ENCODE results near the gene ZFPM1.

ZFPM1 gene

GRCh38 chr16:88500255-88500661, 47.2 kb downstream of the ZFPM1 start:
- H3K4ac ChIP-seq (ENCODE audit: low read length): no peak overlapping the region
- H3K23ac ChIP-seq (ENCODE audit: low read depth, low read length, poor library complexity): no peak overlapping the region
- no peak overlapping the region for H4K91ac ChIP-seq (ENCODE audit: low read depth, low read length, poor library complexity)
- H2AFZ ChIP-seq (ENCODE audit: low read length): no peak overlapping the region
- H3K27me3 ChIP-seq (ENCODE audit: control insufficient read depth in 3 of 3, insufficient read depth in 3 of 3, low read depth in 1 of 3, low read length in 3 of 3): no peaks in the 10 kb centered on the region
- H3K36me3 ChIP-seq (replicated peaks in 1 of 2; ENCODE audit: control insufficient read depth in 2 of 2, insufficient read depth in 2 of 2, low read length in 2 of 2): no peaks in the 10 kb centered on the region
- H3K4me3 ChIP-seq (ENCODE audit: low read length in 2 of 2): no peak overlapping the region
- H3K18ac ChIP-seq (ENCODE audit: low read length): peak overlapping the region; percentile 80
- DNase-seq (ENCODE audit: low spot score): no peak
- no peak overlapping the region for H2AK5ac ChIP-seq (ENCODE audit: low read depth, low read length)
- H3K79me1 ChIP-seq (ENCODE audit: low read depth, low read length): peaks cover 2% of the 10 kb centered on the region
- H3K9me3 ChIP-seq (replicated peaks in 1 of 2; ENCODE audit: control insufficient read depth in 2 of 2, insufficient read depth in 1 of 2, low read depth in 1 of 2, low read length in 2 of 2): no peaks in the 10 kb centered on the region
- WGBS, 2 donors (ENCODE audit: extremely low coverage in 2 of 2, insufficient read length in 2 of 2, insufficient replicate concordance in 1 of 2): no CpG with 5 or more reads among the region's 17 CpGs
- no peak overlapping the region for H4K8ac ChIP-seq (ENCODE audit: low read depth, low read length)
- H2BK5ac ChIP-seq (ENCODE audit: low read length): peak overlapping the region; percentile 75
- no peak overlapping the region for H3K4me2 ChIP-seq (ENCODE audit: insufficient read depth, low read length, poor library complexity, severe bottlenecking)
- no peak overlapping the region for H2BK12ac ChIP-seq (ENCODE audit: low read length)
- no peak overlapping the region for H3K27ac ChIP-seq (replicated peaks; ENCODE audit: low read length)
- H3K4me1 ChIP-seq (ENCODE audit: control insufficient read depth in 2 of 2, insufficient read depth in 1 of 2, low read depth in 1 of 2, low read length in 2 of 2): no peaks in the 10 kb centered on the region
- H2BK15ac ChIP-seq (ENCODE audit: low read length): no peak overlapping the region
- no peak overlapping the region for H3K14ac ChIP-seq (ENCODE audit: low read length)
- H3K9ac ChIP-seq (ENCODE audit: low read depth, low read length, poor library complexity): no peak overlapping the region
- H2BK120ac ChIP-seq (ENCODE audit: low read depth, low read length): no peak overlapping the region

GRCh38 chr16:88502371-88502770, 49.3 kb downstream of the ZFPM1 start:
- Histone ChIP-seq H3K23ac (ENCODE audit: low read depth, low read length, poor library complexity) (peak overlapping the region; percentile 20), H4K91ac (ENCODE audit: low read depth, low read length, poor library complexity) (no peak overlapping the region), H3K4me3 (ENCODE audit: low read length in 2 of 2) (no peak overlapping the region), H3K14ac (ENCODE audit: low read length) (peak overlapping the region; percentile 21), H3K18ac (ENCODE audit: low read length) (no peak overlapping the region), H4K8ac (ENCODE audit: low read depth, low read length) (no peak overlapping the region), H3K4ac (ENCODE audit: low read length) (no peak overlapping the region), H2AFZ (ENCODE audit: low read length) (no peak overlapping the region), H3K79me1 (ENCODE audit: low read depth, low read length) (no peaks in the 10 kb centered on the region), H2BK120ac (ENCODE audit: low read depth, low read length) (no peak overlapping the region), H3K9me3 (replicated peaks in 1 of 2; ENCODE audit: control insufficient read depth in 2 of 2, insufficient read depth in 1 of 2, low read depth in 1 of 2, low read length in 2 of 2) (no peaks in the 10 kb centered on the region), H3K4me2 (ENCODE audit: insufficient read depth, low read length, poor library complexity, severe bottlenecking) (no peak overlapping the region), H2BK15ac (ENCODE audit: low read length) (no peak overlapping the region), H3K36me3 (replicated peaks in 1 of 2; ENCODE audit: control insufficient read depth in 2 of 2, insufficient read depth in 2 of 2, low read length in 2 of 2) (no peaks in the 10 kb centered on the region), H2BK12ac (ENCODE audit: low read length) (no peak overlapping the region), H3K27ac (replicated peaks; ENCODE audit: low read length) (no peak overlapping the region), H3K9ac (ENCODE audit: low read depth, low read length, poor library complexity) (no peak overlapping the region), H3K27me3 (ENCODE audit: control insufficient read depth in 3 of 3, insufficient read depth in 3 of 3, low read depth in 1 of 3, low read length in 3 of 3) (no peaks in the 10 kb centered on the region), H2AK5ac (ENCODE audit: low read depth, low read length) (no peak overlapping the region), H2BK5ac (ENCODE audit: low read length) (no peak overlapping the region), H3K4me1 (ENCODE audit: control insufficient read depth in 2 of 2, insufficient read depth in 1 of 2, low read depth in 1 of 2, low read length in 2 of 2) (no peaks in the 10 kb centered on the region)
- no peak for DNase-seq (ENCODE audit: low spot score)
- WGBS, 2 donors (ENCODE audit: extremely low coverage in 2 of 2, insufficient read length in 2 of 2, insufficient replicate concordance in 1 of 2): no CpG with 5 or more reads among the region's 15 CpGs

- Histone ChIP-seq H2BK120ac (ENCODE audit: low read depth, low read length) (no peak overlapping the region), H3K27ac (replicated peaks; ENCODE audit: low read length) (no peak overlapping the region), H4K8ac (ENCODE audit: low read depth, low read length) (no peak overlapping the region)
Measured at GRCh38 chr16:88502776-88503280, 49.7 kb downstream of the ZFPM1 start.

GRCh38 chr16:88503374-88503770, 50.3 kb downstream of the ZFPM1 start:
- H3K9ac ChIP-seq (ENCODE audit: low read depth, low read length, poor library complexity): no peak overlapping the region
- H4K91ac ChIP-seq (ENCODE audit: low read depth, low read length, poor library complexity): no peak overlapping the region
- no peaks in the 10 kb centered on the region for H3K79me1 ChIP-seq (ENCODE audit: low read depth, low read length)
- H3K27ac ChIP-seq (replicated peaks; ENCODE audit: low read length): no peak overlapping the region
- no peak for DNase-seq (ENCODE audit: low spot score)
- H3K18ac ChIP-seq (ENCODE audit: low read length): peak overlapping the region; percentile 28
- no CpG with 5 or more reads among the region's 10 CpGs for WGBS, 2 donors (ENCODE audit: extremely low coverage in 2 of 2, insufficient read length in 2 of 2, insufficient replicate concordance in 1 of 2)
- no peaks in the 10 kb centered on the region for H3K9me3 ChIP-seq (replicated peaks in 1 of 2; ENCODE audit: control insufficient read depth in 2 of 2, insufficient read depth in 1 of 2, low read depth in 1 of 2, low read length in 2 of 2)
- H2AK5ac ChIP-seq (ENCODE audit: low read depth, low read length): no peak overlapping the region
- no peak overlapping the region for H4K8ac ChIP-seq (ENCODE audit: low read depth, low read length)
- no peak overlapping the region for H2BK120ac ChIP-seq (ENCODE audit: low read depth, low read length)
- no peak overlapping the region for H2BK15ac ChIP-seq (ENCODE audit: low read length)
- H3K4me2 ChIP-seq (ENCODE audit: insufficient read depth, low read length, poor library complexity, severe bottlenecking): no peak overlapping the region
- H3K36me3 ChIP-seq (replicated peaks in 1 of 2; ENCODE audit: control insufficient read depth in 2 of 2, insufficient read depth in 2 of 2, low read length in 2 of 2): no peaks in the 10 kb centered on the region
- no peak overlapping the region for H3K4ac ChIP-seq (ENCODE audit: low read length)
- H3K27me3 ChIP-seq (ENCODE audit: control insufficient read depth in 3 of 3, insufficient read depth in 3 of 3, low read depth in 1 of 3, low read length in 3 of 3): no peaks in the 10 kb centered on the region
- H3K23ac ChIP-seq (ENCODE audit: low read depth, low read length, poor library complexity): no peak overlapping the region
- no peak overlapping the region for H3K14ac ChIP-seq (ENCODE audit: low read length)
- H3K4me1 ChIP-seq (ENCODE audit: control insufficient read depth in 2 of 2, insufficient read depth in 1 of 2, low read depth in 1 of 2, low read length in 2 of 2): peaks cover under 1% of the 10 kb centered on the region in 2 donors
- no peak overlapping the region for H2BK5ac ChIP-seq (ENCODE audit: low read length)
- H3K4me3 ChIP-seq (ENCODE audit: low read length in 2 of 2): no peak overlapping the region
- H2BK12ac ChIP-seq (ENCODE audit: low read length): no peak overlapping the region
- H2AFZ ChIP-seq (ENCODE audit: low read length): no peak overlapping the region

More at GRCh38 chr16:88502776-88503280, 49.7 kb downstream of the ZFPM1 start:
- Histone ChIP-seq H3K23ac (ENCODE audit: low read depth, low read length, poor library complexity) (no peak overlapping the region), H3K9ac (ENCODE audit: low read depth, low read length, poor library complexity) (no peak overlapping the region), H3K36me3 (replicated peaks in 1 of 2; ENCODE audit: control insufficient read depth in 2 of 2, insufficient read depth in 2 of 2, low read length in 2 of 2) (no peaks in the 10 kb centered on the region), H2BK15ac (ENCODE audit: low read length) (no peak overlapping the region), H2BK12ac (ENCODE audit: low read length) (no peak overlapping the region), H3K27me3 (ENCODE audit: control insufficient read depth in 3 of 3, insufficient read depth in 3 of 3, low read depth in 1 of 3, low read length in 3 of 3) (no peaks in the 10 kb centered on the region), H4K91ac (ENCODE audit: low read depth, low read length, poor library complexity) (no peak overlapping the region), H3K4me1 (ENCODE audit: control insufficient read depth in 2 of 2, insufficient read depth in 1 of 2, low read depth in 1 of 2, low read length in 2 of 2) (no peaks in the 10 kb centered on the region), H3K14ac (ENCODE audit: low read length) (no peak overlapping the region), H2BK5ac (ENCODE audit: low read length) (no peak overlapping the region), H3K4me3 (ENCODE audit: low read length in 2 of 2) (no peak overlapping the region), H3K4ac (ENCODE audit: low read length) (no peak overlapping the region), H3K79me1 (ENCODE audit: low read depth, low read length) (no peaks in the 10 kb centered on the region), H2AK5ac (ENCODE audit: low read depth, low read length) (no peak overlapping the region), H2AFZ (ENCODE audit: low read length) (no peak overlapping the region), H3K4me2 (ENCODE audit: insufficient read depth, low read length, poor library complexity, severe bottlenecking) (no peak overlapping the region), H3K9me3 (replicated peaks in 1 of 2; ENCODE audit: control insufficient read depth in 2 of 2, insufficient read depth in 1 of 2, low read depth in 1 of 2, low read length in 2 of 2) (no peaks in the 10 kb centered on the region), H3K18ac (ENCODE audit: low read length) (no peak overlapping the region)
- DNase-seq (ENCODE audit: low spot score): no peak
- WGBS, 2 donors (ENCODE audit: extremely low coverage in 2 of 2, insufficient read length in 2 of 2, insufficient replicate concordance in 1 of 2): no CpG with 5 or more reads among the region's 23 CpGs
